Memory B cell (primary cell): ENCODE data around the gene PLCB4.
"Not testable (repeated sequence)": the region's sequence is repeated elsewhere in the genome, so short reads cannot be mapped to it uniquely, and the experiment has no call there.

Source experiments
- ATAC-seq: fragments of 150-1000 bp; cut with Tn5 transposase; 2 replicates; pipeline ENCODE4 v1.10.0; 2021; ENCODE audit warnings: low read depth, mild to moderate bottlenecking, moderate library complexity
- DNase-seq, 2 donors: peaks; one replicate each; pipeline ENCODE4 v3.0.0; 2022; ENCODE audit warnings: low spot score in 2 of 2
- H3K27ac Mint-ChIP-seq: one replicate; pipeline ENCODE4 v1.8.0; 2022; ENCODE audit warnings: mild to moderate bottlenecking, moderate library complexity, mixed read lengths
- H3K27me3 Mint-ChIP-seq: one replicate; pipeline ENCODE4 v1.8.0; 2022; ENCODE audit warnings: mixed read lengths
- H3K36me3 Mint-ChIP-seq: one replicate; pipeline ENCODE4 v1.8.0; 2022; ENCODE audit warnings: mild to moderate bottlenecking, mixed read lengths
- H3K4me1 Mint-ChIP-seq: one replicate; pipeline ENCODE4 v1.8.0; 2022; ENCODE audit warnings: mixed read lengths
- H3K4me3 Mint-ChIP-seq: one replicate; pipeline ENCODE4 v1.8.0; 2022; ENCODE audit warnings: mild to moderate bottlenecking, moderate library complexity, mixed read lengths
- H3K9me3 Mint-ChIP-seq: one replicate; pipeline ENCODE4 v1.8.0; 2022; ENCODE audit warnings: mixed read lengths

PLCB4 gene

DNA sequence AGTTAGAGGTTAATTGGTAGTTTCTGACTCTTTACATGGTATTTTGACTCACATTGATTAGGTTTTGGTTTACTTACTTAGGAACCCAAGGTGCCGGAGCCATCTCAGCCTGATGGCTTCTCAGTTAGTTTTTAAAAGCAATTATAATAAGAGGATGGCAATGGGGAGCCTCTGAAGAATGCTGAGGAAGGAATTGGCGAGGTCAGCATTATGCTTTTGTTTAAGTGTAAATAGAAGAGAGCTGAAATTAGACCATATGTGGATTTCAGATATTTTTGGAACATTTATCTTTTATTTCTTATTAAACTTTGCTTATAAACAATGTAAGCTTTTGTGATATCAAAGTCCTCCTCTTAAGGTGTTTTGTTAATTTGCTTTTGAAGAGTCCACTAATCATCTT lies 77.8 kb downstream of the PLCB4 start:
- H3K4me1 Mint-ChIP-seq = no peaks in the 10 kb centered on the region
- no peaks in the 10 kb centered on the region for H3K36me3 Mint-ChIP-seq
- H3K9me3 Mint-ChIP-seq = peaks cover 9% of the 10 kb centered on the region
- no peak overlapping the region for H3K4me3 Mint-ChIP-seq
- ATAC-seq (no peak), DNase-seq (no peak)
- no peaks in the 10 kb centered on the region for H3K27me3 Mint-ChIP-seq
- H3K27ac Mint-ChIP-seq = no peak overlapping the region

- DNase-seq (no peak), ATAC-seq (no peak)
- Mint-ChIP-seq H3K4me3 (no peak overlapping the region), H3K36me3 (no peaks in the 10 kb centered on the region), H3K27ac (no peak overlapping the region), H3K9me3 (peaks cover 8% of the 10 kb centered on the region), H3K27me3 (no peaks in the 10 kb centered on the region), H3K4me1 (no peaks in the 10 kb centered on the region)
Observed at GRCh38 chr20:9147547-9148024, 78.7 kb downstream of the PLCB4 start.

- no peak overlapping the region for H3K27ac Mint-ChIP-seq
- ATAC-seq = no peak
- DNase-seq = no peak
- H3K27me3 Mint-ChIP-seq = no peaks in the 10 kb centered on the region
- no peaks in the 10 kb centered on the region for H3K4me1 Mint-ChIP-seq
- peaks cover 5% of the 10 kb centered on the region for H3K9me3 Mint-ChIP-seq
- H3K36me3 Mint-ChIP-seq = no peaks in the 10 kb centered on the region
- no peak overlapping the region for H3K4me3 Mint-ChIP-seq
Observed at GRCh38 chr20:9148291-9148690, 79.4 kb downstream of the PLCB4 start.

DNA sequence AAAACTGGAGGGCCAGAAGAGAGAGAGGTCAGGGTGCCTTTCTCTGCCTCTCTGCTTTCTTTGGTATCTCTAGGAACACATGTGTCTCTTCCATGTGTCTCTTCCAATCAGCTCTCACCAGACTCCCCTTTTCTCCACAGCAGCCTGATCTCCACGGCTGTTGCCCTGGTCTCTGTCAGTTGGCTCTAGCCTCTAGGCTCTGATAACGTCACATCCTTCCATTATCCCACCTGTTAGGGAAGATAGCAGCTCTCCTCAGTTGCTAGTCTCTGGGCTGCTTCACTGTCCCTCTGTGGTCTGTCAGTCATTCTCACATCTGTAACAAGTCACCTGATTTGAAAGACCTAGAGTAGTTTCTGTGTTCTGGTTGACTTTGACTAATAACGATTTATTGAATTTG lies 80.2 kb downstream of the PLCB4 start:
- H3K4me3 Mint-ChIP-seq = no peak overlapping the region
- no peaks in the 10 kb centered on the region for H3K36me3 Mint-ChIP-seq
- no peak overlapping the region for H3K27ac Mint-ChIP-seq
- no peak for DNase-seq
- ATAC-seq = no peak
- no peaks in the 10 kb centered on the region for H3K27me3 Mint-ChIP-seq
- no peaks in the 10 kb centered on the region for H3K4me1 Mint-ChIP-seq
- H3K9me3 Mint-ChIP-seq = peaks cover 7% of the 10 kb centered on the region

DNA sequence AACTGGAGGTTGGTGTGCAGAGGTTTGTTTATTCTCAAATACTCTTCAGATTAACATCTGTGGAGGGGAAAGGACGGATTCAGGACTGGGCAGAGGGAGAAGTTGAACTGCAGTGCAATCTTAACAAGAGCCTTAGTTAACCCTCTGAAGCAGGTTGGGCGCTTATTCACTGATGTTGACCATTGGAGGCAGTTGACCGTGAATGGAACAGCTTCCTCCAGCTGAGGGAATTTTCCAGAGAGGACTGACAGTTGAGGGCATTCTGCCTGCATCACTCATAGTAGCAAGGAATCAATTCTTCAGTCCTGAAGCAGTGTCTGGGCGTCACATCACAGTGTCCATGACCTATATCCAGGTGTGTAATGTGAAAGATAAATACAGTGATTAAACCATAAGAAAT lies 80.9 kb downstream of the PLCB4 start:
- Mint-ChIP-seq H3K9me3 (peaks cover 8% of the 10 kb centered on the region), H3K4me3 (no peak overlapping the region), H3K36me3 (peaks cover under 1% of the 10 kb centered on the region), H3K4me1 (peaks cover under 1% of the 10 kb centered on the region), H3K27me3 (no peaks in the 10 kb centered on the region), H3K27ac (no peak overlapping the region)
- ATAC-seq (no peak), DNase-seq (no peak)

DNA sequence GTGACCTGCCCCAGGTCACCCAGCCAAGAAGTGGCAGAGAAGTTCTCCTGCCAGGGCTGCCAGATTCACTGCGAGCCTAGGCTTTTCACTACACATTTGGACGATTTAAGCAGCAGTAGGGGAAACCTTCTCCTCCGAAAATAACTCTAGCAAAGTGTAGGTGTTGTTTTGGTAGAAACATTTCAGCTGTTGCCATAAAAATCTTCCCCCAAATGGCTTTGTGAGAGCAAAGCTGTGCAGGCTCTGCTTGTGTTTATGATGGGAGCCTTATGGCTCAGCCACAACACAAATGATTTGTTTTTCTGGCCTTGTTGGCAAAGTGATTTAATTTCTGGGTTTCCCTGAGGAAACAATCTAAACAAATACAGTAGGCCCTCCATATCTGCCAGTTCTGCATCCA lies 81.8 kb downstream of the PLCB4 start:
- H3K4me1 Mint-ChIP-seq = peaks cover 2% of the 10 kb centered on the region
- no peak for DNase-seq
- H3K9me3 Mint-ChIP-seq = peaks cover 9% of the 10 kb centered on the region
- H3K27me3 Mint-ChIP-seq = no peaks in the 10 kb centered on the region
- no peak overlapping the region for H3K27ac Mint-ChIP-seq
- no peak for ATAC-seq
- peaks cover 2% of the 10 kb centered on the region for H3K36me3 Mint-ChIP-seq
- H3K4me3 Mint-ChIP-seq = no peak overlapping the region

DNA sequence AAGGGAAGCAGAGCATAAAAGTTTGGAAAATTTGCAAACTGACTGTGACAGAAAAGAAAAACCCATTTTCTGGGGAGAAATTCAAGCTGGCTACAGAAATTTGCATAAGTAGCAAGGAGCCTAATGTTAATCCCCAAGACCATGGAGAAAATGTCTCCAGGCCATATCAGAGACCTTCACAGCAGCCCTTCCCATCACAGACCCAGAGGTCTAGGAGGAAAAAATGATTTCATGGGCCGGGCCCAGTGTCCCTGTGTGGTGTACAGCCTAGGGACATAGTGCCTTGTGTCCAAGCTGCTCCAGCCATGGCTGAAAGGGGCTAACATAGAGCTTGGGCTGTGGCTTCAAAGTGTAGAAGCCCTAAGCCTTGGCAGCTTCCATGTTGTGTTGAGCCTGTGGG lies 83.3 kb downstream of the PLCB4 start:
- not testable (repeated sequence) for H3K4me1 Mint-ChIP-seq, H3K27ac Mint-ChIP-seq, DNase-seq, ATAC-seq, H3K9me3 Mint-ChIP-seq, H3K36me3 Mint-ChIP-seq, H3K4me3 Mint-ChIP-seq, H3K27me3 Mint-ChIP-seq

- Mint-ChIP-seq H3K27ac (no peak overlapping the region), H3K27me3 (no peaks in the 10 kb centered on the region), H3K9me3 (peaks cover 9% of the 10 kb centered on the region), H3K4me1 (peaks cover 2% of the 10 kb centered on the region), H3K4me3 (no peak overlapping the region), H3K36me3 (peaks cover 2% of the 10 kb centered on the region)
- DNase-seq (no peak), ATAC-seq (no peak)
Observed at GRCh38 chr20:9154464-9155024, 85.7 kb downstream of the PLCB4 start.

DNA sequence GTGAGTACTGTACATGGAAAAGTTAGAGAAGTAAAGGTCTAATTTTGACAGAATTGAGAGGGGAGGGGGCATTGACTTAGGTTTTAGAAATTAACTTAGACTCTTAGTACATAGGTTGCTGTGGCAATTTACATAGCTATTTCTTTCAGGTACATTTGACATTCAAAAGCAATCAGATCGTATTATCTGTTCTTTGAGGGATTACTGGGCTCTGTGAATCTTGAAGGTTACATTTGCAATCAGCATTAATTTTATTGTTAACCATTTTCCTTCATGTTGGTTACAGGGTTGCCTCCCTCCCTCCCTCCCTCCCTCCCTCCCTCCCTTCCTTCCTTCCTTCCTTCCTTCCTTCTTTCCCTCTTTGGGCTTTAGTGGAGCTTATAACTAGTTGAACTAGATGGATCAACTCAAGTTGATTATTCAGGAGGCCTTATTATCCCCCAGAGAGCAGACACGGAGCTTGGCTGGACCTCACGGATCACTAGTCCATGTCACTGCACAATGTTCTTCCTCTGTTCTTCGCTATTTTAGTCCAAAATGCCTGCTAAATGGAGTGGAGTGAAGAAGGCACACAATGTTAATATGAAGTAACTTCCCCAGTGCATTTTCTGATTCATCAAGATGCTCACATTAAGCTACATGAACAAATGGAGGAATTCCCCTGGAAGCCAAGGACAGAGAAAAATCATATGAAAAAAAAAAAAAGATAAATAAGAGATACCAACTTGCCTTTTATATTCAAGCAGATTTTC lies 87.8 kb downstream of the PLCB4 start:
- Mint-ChIP-seq H3K27me3 (no peaks in the 10 kb centered on the region), H3K36me3 (peaks cover 2% of the 10 kb centered on the region), H3K4me3 (no peak overlapping the region), H3K27ac (no peak overlapping the region), H3K4me1 (peaks cover 2% of the 10 kb centered on the region), H3K9me3 (peaks cover 6% of the 10 kb centered on the region)
- DNase-seq (no peak), ATAC-seq (no peak)

GRCh38 chr20:9160331-9160730 lies 91.4 kb downstream of the PLCB4 start:
- no peaks in the 10 kb centered on the region for H3K9me3 Mint-ChIP-seq
- H3K4me3 Mint-ChIP-seq = no peak overlapping the region
- ATAC-seq (no peak), DNase-seq (no peak)
- H3K27ac Mint-ChIP-seq = no peak overlapping the region
- H3K36me3 Mint-ChIP-seq = no peaks in the 10 kb centered on the region
- H3K27me3 Mint-ChIP-seq = no peaks in the 10 kb centered on the region
- H3K4me1 Mint-ChIP-seq = no peaks in the 10 kb centered on the region

- ATAC-seq = no peak
- no peak overlapping the region for H3K4me3 Mint-ChIP-seq
- no peaks in the 10 kb centered on the region for H3K9me3 Mint-ChIP-seq
- no peaks in the 10 kb centered on the region for H3K27me3 Mint-ChIP-seq
- no peaks in the 10 kb centered on the region for H3K36me3 Mint-ChIP-seq
- DNase-seq = no peak
- H3K27ac Mint-ChIP-seq = no peak overlapping the region
- H3K4me1 Mint-ChIP-seq = no peaks in the 10 kb centered on the region
Observed at GRCh38 chr20:9160757-9161156, 91.9 kb downstream of the PLCB4 start.

GRCh38 chr20:9161311-9161710 lies 92.4 kb downstream of the PLCB4 start:
- Mint-ChIP-seq H3K9me3 (no peaks in the 10 kb centered on the region), H3K27me3 (no peaks in the 10 kb centered on the region), H3K4me1 (no peaks in the 10 kb centered on the region), H3K4me3 (no peak overlapping the region), H3K36me3 (no peaks in the 10 kb centered on the region), H3K27ac (no peak overlapping the region)
- no peak for ATAC-seq
- no peak for DNase-seq

DNA sequence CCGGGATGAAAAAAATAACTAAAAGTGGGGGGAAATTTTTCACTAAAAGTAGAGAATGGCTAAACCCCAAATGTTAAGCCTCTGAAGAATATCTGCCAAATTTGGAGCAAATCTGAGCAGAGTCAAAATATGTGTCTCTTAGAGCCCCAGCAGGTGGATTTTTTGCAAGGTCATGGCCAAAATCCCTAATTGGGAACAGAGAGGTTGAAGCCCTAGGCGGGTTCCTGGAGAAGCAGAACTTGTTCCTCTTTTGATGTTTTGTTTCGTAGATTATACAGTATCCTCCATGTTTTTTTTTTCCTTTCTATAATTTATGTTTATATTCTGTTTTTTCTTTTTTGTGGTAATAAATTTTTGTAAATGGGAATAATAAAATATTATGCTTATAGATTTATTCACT lies 94.4 kb downstream of the PLCB4 start:
- H3K27ac Mint-ChIP-seq = no peak overlapping the region
- DNase-seq (no peak), ATAC-seq (no peak)
- H3K36me3 Mint-ChIP-seq = no peaks in the 10 kb centered on the region
- no peaks in the 10 kb centered on the region for H3K27me3 Mint-ChIP-seq
- H3K4me3 Mint-ChIP-seq = no peak overlapping the region
- no peaks in the 10 kb centered on the region for H3K9me3 Mint-ChIP-seq
- no peaks in the 10 kb centered on the region for H3K4me1 Mint-ChIP-seq

DNA sequence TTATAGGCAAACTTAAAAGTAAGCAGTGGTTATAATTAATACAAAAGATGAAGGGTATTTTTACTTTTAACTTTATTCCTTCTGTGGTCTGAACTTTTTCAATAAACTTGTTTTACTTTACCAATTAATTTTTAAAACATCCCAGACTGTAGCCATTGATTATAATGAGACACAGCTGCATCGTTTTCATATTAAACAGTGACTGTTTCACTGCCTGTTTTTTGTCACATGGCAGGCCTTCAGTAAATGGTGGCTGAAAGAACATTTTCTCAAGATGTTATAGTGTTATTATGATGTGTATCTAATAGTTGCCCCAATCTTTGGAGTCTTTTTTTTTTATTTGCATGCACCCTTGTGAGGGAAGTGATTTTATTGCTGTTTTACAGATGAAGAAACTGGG lies 95.1 kb downstream of the PLCB4 start:
- Mint-ChIP-seq H3K4me1 (no peaks in the 10 kb centered on the region), H3K36me3 (no peaks in the 10 kb centered on the region), H3K27me3 (no peaks in the 10 kb centered on the region), H3K27ac (no peak overlapping the region), H3K4me3 (no peak overlapping the region), H3K9me3 (no peaks in the 10 kb centered on the region)
- no peak for DNase-seq
- no peak for ATAC-seq

- no peaks in the 10 kb centered on the region for H3K4me1 Mint-ChIP-seq
- no peak overlapping the region for H3K27ac Mint-ChIP-seq
- H3K4me3 Mint-ChIP-seq = no peak overlapping the region
- H3K27me3 Mint-ChIP-seq = no peaks in the 10 kb centered on the region
- H3K36me3 Mint-ChIP-seq = no peaks in the 10 kb centered on the region
- ATAC-seq (no peak), DNase-seq (no peak)
- H3K9me3 Mint-ChIP-seq = no peaks in the 10 kb centered on the region
Observed at GRCh38 chr20:9165261-9165660, 96.4 kb downstream of the PLCB4 start.
